Mucosa of stomach (tissue), 1 donor: ENCODE results near the gene RANBP3L.

ENCODE experiments used
- H3K27me3 ChIP-seq: one replicate; pipeline ENCODE4 v1.7.0; 2013; ENCODE audit warnings: mild to moderate bottlenecking, low read length; ENCODE audit not compliant: control insufficient read depth, insufficient read depth
- H3K36me3 ChIP-seq: one replicate; pipeline ENCODE4 v1.7.0; 2013; ENCODE audit warnings: low read length; ENCODE audit not compliant: control insufficient read depth, insufficient read depth
- H3K4me1 ChIP-seq: one replicate; pipeline ENCODE4 v1.7.0; 2013; ENCODE audit warnings: mild to moderate bottlenecking, low read length; ENCODE audit not compliant: control insufficient read depth, insufficient read depth
- H3K4me3 ChIP-seq: one replicate; pipeline ENCODE4 v1.7.0; 2013; ENCODE audit warnings: low read length
- H3K9ac ChIP-seq: one replicate; pipeline ENCODE4 v1.7.0; 2013; ENCODE audit warnings: mild to moderate bottlenecking, low read length, moderate library complexity
- H3K9me3 ChIP-seq: one replicate; pipeline ENCODE4 v1.7.0; 2013; ENCODE audit warnings: mild to moderate bottlenecking, low read length, moderate library complexity; ENCODE audit not compliant: control insufficient read depth
- donor health status: Pancreatic carcinoma.

The RANBP3L gene

DNA sequence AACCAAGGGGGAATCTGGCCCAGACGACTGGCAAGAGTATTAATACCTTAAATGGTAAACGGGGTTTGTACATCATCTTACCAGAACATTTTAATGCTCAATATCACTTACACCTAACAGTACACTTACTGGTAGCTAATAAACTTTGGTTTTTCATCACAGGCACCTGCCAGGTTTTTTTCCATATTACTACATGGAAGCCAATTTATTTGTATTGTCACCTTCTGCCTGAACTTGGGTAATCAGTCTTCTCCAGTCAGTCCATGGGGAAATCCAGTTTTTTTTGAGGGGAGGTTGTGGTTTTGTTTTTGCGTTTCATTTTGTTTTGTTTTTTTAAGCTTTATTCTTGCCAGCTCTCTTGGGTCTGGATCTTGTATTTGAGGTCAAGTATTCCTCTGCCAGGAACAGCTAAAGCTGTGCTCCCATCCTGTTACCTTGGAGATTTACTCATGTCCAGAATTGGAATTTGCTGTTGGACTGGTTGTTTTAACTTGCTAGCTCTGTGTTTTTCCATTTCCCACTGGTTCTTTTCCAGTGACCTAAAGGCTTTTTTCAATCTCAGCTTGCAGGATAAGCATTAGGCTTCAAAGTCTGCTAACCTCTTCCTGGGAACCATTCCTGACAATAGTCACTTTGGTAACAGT lies 48.9 kb downstream of the RANBP3L start:
- Histone ChIP-seq H3K36me3 (no peaks in the 10 kb centered on the region), H3K4me1 (no peaks in the 10 kb centered on the region), H3K9me3 (no peaks in the 10 kb centered on the region), H3K9ac (no peak overlapping the region), H3K4me3 (no peak overlapping the region), H3K27me3 (no peaks in the 10 kb centered on the region)

- H3K27me3 ChIP-seq, result no peaks in the 10 kb centered on the region
- H3K4me3 ChIP-seq, result no peak overlapping the region
- no peaks in the 10 kb centered on the region for H3K4me1 ChIP-seq
- H3K9ac ChIP-seq, result no peak overlapping the region
- no peaks in the 10 kb centered on the region for H3K9me3 ChIP-seq
- H3K36me3 ChIP-seq, result no peaks in the 10 kb centered on the region
Observed at GRCh38 chr5:36251218-36251617, 50.5 kb downstream of the RANBP3L start.

DNA sequence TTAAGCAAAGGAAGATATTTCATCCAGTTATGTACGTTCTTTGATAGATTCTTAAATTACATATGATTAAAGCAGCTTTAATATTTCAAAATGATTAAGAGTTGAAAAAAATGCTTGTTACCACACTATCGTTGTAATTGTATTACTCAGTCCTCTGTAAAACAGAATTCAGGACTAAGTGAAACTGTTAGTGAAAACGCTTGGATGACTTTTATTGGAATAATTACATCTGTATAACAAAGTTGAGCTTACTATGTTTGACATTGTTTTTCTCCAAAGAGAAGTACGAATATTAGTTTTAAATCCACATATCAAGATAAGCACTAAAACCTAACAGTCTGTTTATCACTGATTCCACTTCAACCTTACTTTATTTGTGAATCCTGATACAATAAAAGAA lies 51.3 kb downstream of the RANBP3L start:
- Histone ChIP-seq H3K9ac (no peak overlapping the region), H3K27me3 (no peaks in the 10 kb centered on the region), H3K9me3 (no peaks in the 10 kb centered on the region), H3K4me1 (no peaks in the 10 kb centered on the region), H3K4me3 (no peak overlapping the region), H3K36me3 (no peaks in the 10 kb centered on the region)

DNA sequence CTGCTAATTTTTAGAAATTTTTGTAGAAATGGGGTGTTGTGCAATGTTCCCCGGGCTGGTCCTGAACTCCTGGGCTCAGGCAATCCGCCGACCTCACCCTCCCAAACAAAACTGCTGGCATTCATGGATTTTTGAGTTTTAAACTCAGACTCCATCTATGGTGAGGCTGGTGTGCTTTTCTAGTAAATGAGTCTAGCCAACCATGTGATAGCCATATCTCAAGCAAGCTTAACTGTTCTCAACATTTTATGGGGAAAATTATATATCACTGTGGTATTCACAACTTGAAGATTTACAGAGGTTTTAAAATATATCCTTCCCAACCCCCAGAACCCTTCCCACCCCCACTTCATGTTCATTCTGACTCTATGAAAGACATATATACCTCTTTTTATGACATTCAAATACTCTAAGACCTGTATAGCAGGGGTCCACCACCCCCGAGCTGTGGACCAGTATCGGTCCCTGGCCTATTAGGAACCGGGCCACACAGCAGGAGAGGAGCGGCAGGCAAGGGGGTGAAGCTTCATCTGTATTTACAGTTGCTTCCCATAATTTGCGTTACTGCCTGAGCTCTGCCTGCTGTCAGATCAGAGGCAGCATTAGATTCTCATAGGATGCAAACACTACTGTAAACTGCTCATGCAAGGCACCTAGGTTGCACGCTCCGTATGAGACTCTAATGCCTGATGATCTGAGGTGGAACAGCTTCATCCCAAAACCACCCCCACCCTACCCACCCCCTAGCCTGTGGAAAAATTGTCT lies 55.5 kb downstream of the RANBP3L start:
- no peak overlapping the region for H3K9ac ChIP-seq
- H3K27me3 ChIP-seq, result no peaks in the 10 kb centered on the region
- no peak overlapping the region for H3K4me3 ChIP-seq
- peaks cover 8% of the 10 kb centered on the region for H3K4me1 ChIP-seq
- H3K9me3 ChIP-seq, result no peaks in the 10 kb centered on the region
- no peaks in the 10 kb centered on the region for H3K36me3 ChIP-seq

DNA sequence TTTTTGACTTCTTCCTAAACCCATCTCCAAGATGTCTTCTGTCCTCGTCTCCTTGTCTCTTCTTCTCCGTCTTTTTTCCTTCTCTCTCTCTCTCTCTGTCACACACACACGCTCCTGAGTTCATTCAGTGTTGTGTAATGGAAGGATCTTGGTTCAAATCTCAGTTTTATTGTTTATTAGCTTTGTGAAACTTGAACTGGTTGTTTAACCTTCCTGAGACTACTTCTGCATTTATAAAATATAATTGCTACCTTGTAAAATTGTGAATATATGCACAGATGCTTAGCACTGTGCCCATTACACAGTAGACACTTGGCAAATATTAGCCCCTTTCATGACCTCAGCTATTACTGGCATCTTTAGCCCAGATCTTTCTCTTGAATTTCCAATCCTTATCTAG lies 57.6 kb downstream of the RANBP3L start:
- Histone ChIP-seq H3K36me3 (no peaks in the 10 kb centered on the region), H3K9ac (no peak overlapping the region), H3K4me1 (peaks cover 12% of the 10 kb centered on the region), H3K27me3 (no peaks in the 10 kb centered on the region), H3K4me3 (no peak overlapping the region), H3K9me3 (no peaks in the 10 kb centered on the region)

GRCh38 chr5:36243653-36244052 lies 58.0 kb downstream of the RANBP3L start:
- Histone ChIP-seq H3K4me3 (no peak overlapping the region), H3K9ac (no peak overlapping the region), H3K36me3 (no peaks in the 10 kb centered on the region), H3K4me1 (peaks cover 16% of the 10 kb centered on the region), H3K27me3 (no peaks in the 10 kb centered on the region), H3K9me3 (no peaks in the 10 kb centered on the region)

DNA sequence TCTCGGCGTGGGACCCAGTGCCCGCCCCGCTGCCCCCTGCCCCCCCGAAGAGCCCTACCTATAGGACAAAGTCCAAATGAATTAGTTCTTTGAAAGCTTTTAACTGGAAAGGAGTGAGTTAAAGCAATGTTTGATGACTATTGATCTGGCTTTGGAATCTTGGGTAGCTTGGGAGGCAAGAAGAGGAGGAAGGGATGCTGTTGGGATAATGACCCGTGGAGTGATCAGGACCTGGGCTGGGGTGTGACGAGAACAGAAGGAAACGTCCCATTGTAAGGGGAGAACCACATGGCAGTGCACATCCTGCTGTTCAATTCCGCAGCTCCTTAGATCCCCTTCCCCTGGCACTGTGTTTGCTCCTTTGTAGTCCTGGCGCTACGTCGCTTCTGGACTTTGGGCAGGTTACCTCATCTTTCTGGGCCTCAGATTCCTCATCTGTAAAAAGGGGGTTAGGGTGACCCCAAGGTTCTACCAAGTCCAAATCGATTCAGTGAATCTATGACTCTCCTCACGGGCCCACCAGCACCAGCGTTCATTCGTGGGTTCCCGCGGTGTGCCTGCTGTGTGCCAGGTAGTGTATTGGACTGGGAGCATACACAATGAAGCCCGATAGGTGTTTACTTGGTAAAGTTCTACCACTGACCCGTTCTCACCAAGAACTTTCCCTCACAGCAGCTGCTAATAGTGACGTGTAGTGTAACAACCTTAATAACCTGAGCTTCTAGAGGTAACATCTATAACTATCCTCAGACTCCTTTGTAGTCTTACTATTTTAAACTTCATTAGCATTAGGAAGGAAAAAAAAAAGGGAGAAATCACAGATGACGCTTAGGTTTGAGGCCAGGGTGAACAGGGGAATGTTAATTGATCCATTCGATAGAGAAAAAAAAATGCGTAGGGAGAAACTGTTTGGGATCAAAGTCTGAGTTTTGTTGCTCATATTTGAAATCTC lies 58.9 kb downstream of the RANBP3L start:
- Histone ChIP-seq H3K36me3 (no peaks in the 10 kb centered on the region), H3K9ac (peak overlapping the region; percentile 83), H3K27me3 (no peaks in the 10 kb centered on the region), H3K4me1 (peaks cover 20% of the 10 kb centered on the region), H3K9me3 (no peaks in the 10 kb centered on the region), H3K4me3 (peak overlapping the region; percentile 38)

DNA sequence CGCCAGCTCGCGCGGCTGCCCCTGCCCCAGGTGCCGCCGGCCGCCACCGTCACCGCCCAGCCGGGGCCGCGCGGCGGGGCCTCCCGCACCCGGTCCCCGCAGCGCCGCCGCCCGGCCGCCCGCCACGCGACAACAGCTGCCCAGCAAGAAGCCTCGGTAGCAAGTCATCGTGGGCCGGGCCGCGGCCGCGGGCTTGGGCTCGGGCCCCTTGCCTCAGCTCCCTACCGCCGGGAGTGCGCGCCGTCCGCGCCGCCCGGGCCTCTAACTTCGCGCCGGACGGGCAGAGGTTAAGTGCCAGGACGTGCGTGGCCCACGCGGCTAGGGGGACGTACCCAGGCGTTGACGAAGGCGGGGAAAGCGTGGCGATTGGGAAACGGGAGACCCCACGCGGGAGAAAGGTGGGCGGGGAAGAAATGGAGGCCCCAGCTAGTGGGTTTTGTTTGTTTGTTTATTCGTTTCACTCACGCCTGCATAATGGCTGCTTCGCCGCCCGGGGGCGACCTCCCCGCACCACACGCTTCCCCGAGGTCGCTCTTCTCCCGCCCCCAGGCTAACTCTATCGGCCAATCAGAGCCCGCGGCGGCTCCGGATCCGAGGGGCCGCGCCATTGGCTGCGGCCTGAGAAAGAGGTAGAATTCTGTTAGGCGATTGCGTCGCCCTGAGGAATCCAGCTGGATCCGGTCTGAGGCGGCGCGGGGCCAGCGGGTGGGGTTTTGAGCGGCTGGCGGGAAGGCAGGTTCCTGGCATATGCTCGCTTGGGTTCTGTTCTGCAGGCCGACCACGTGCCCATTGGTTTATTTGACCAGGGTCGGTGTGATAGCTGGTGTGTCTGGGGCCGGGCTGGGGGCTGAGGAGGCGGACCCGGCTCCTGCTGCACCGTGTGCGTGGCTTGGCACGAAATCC lies 59.8 kb downstream of the RANBP3L start, which contains the start of gene NADK2:
TSS of gene NADK2 (minus strand) at position 295 of the 903 bp plus-strand sequence. CDS start at position 168, 127 bp downstream.
- Histone ChIP-seq H3K9ac (peak within 1 kb of the TSS; percentile 83), H3K4me3 (peak within 1 kb of the TSS; percentile 56), H3K4me1 (peaks cover 20% of the 10 kb centered on the region), H3K36me3 (no peaks in the 10 kb centered on the region), H3K27me3 (no peaks in the 10 kb centered on the region), H3K9me3 (no peaks in the 10 kb centered on the region)

DNA sequence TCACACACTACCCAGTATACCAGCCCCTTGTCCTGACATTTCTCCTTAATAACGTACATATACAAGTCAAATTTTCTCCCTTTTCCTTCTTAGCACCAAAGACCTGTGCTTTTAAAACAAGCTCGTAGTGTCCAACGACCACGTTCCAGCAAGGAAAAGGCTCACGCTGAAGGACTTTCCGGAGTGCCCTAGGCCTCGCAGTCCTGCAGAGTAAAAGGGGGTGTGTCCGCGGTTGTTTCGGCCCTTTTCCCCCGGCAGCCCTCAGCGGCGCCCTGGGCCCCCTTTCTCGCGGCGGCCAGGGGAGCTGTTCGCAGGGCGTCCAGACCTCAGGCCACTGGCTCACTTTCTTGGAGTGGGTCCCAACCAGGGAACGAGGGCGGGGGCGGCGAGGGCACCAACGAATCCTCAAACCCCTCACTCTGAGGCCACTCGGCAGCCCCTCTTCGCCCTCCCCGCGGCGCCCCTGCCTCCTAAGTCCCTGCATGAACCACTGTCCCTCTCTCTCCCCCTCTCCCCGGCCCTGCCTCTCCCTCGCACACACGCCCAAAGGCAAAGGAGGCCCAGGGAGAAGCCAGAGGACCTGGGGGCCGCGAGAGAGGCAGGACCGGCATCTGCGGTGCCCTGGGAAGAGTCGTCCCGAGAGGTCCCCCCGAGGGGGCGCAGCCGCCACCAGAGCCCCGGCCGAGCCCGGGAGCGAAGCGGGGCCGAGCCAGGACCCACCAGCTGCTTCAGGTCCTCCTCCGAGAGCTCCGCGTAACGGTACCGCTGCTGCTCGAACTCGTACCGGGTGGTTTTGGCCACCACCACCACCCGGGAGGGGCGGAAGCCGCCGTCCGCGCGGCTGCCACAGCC lies 60.7 kb downstream of the RANBP3L start:
- Histone ChIP-seq H3K27me3 (no peaks in the 10 kb centered on the region), H3K36me3 (no peaks in the 10 kb centered on the region), H3K4me1 (peaks cover 20% of the 10 kb centered on the region), H3K9me3 (no peaks in the 10 kb centered on the region), H3K4me3 (peak overlapping the region; percentile 56), H3K9ac (peak overlapping the region; percentile 83)

- Histone ChIP-seq H3K9ac (no peak overlapping the region), H3K4me3 (no peak overlapping the region), H3K27me3 (no peaks in the 10 kb centered on the region), H3K4me1 (peaks cover 20% of the 10 kb centered on the region), H3K9me3 (no peaks in the 10 kb centered on the region), H3K36me3 (no peaks in the 10 kb centered on the region)
Observed at GRCh38 chr5:36239370-36240293, 62.1 kb downstream of the RANBP3L start.
